SJSA1 (cell line): ENCODE results near the gene MYOF. TPM values are rescaled to one million over a fixed set of nuclear protein-coding genes. Genes with fewer than 3 reads are reported as not detected.

Experiments
- DNase-seq, 2 experiments: peaks; one replicate each; pipeline ENCODE4 v3.0.0-alpha.2; 2015 to 2020; ENCODE audit warnings: low spot score in 2 of 2, low read depth in 1 of 2
- H3K27ac ChIP-seq: fragments of 250-450 bp; sonication (Bioruptor Pico); 2 replicates; pipeline ENCODE4 v1.5.1; 2020; ENCODE audit warnings: mild to moderate bottlenecking, moderate library complexity
- H3K27me3 ChIP-seq: fragments of 250-450 bp; sonication (Bioruptor Pico); replicated peaks from 2 replicates; pipeline ENCODE4 v1.5.1; 2020; ENCODE audit warnings: mild to moderate bottlenecking, moderate library complexity
- H3K36me3 ChIP-seq: fragments of 250-450 bp; sonication (Bioruptor Pico); 2 replicates; pipeline ENCODE4 v1.5.1; 2020; ENCODE audit warnings: mild to moderate bottlenecking
- H3K4me1 ChIP-seq: fragments of 250-450 bp; sonication (Bioruptor Pico); replicated peaks from 2 replicates; pipeline ENCODE4 v1.6.1; 2021; ENCODE audit warnings: mild to moderate bottlenecking
- H3K4me3 ChIP-seq: fragments of 250-450 bp; sonication (Bioruptor Pico); 2 replicates; pipeline ENCODE4 v1.5.1; 2020; ENCODE audit warnings: mild to moderate bottlenecking
- H3K9me3 ChIP-seq: fragments of 250-450 bp; sonication (Bioruptor Pico); replicated peaks from 2 replicates; pipeline ENCODE4 v1.5.1; 2020; ENCODE audit warnings: mild to moderate bottlenecking
- total RNA-seq: library from RNA; depleted of rRNA; stranded (reverse); fragments of >200 nt; shearing (Covaris generic); gene quantifications from 2 replicates; pipeline ENCODE4 v1.2.3, GENCODE V29; 2014

Gene MYOF
- total RNA-seq, 1 experiment from 2014 or later: 300 TPM

GRCh38 chr10:93440591-93441091 lies 41.5 kb downstream of the MYOF start:
- H3K27ac ChIP-seq: no peak overlapping the region
- H3K27me3 ChIP-seq: no peaks in the 10 kb centered on the region
- peaks cover 70% of the 10 kb centered on the region for H3K36me3 ChIP-seq
- H3K4me1 ChIP-seq: peaks cover 55% of the 10 kb centered on the region
- H3K9me3 ChIP-seq: no peaks in the 10 kb centered on the region
- H3K4me3 ChIP-seq: no peak overlapping the region
- DNase-seq: no peak

- Histone ChIP-seq H3K4me1 (peaks cover 60% of the 10 kb centered on the region), H3K36me3 (peaks cover 64% of the 10 kb centered on the region)
Observed at GRCh38 chr10:93438613-93439253, 43.4 kb downstream of the MYOF start.

GRCh38 chr10:93437946-93438612 lies 44.1 kb downstream of the MYOF start:
- Histone ChIP-seq H3K27ac (peak overlapping the region; percentile 100), H3K9me3 (no peaks in the 10 kb centered on the region), H3K27me3 (no peaks in the 10 kb centered on the region), H3K4me1 (peaks cover 60% of the 10 kb centered on the region), H3K36me3 (peaks cover 63% of the 10 kb centered on the region), H3K4me3 (no peak overlapping the region)
- peak in 1 of 2 experiments; percentile 58 for DNase-seq

More at GRCh38 chr10:93438613-93439253, 43.4 kb downstream of the MYOF start:
- H3K27ac ChIP-seq: peak overlapping the region; percentile 100
- no peaks in the 10 kb centered on the region for H3K9me3 ChIP-seq
- no peaks in the 10 kb centered on the region for H3K27me3 ChIP-seq
- no peak overlapping the region for H3K4me3 ChIP-seq
- no peak for DNase-seq

DNA sequence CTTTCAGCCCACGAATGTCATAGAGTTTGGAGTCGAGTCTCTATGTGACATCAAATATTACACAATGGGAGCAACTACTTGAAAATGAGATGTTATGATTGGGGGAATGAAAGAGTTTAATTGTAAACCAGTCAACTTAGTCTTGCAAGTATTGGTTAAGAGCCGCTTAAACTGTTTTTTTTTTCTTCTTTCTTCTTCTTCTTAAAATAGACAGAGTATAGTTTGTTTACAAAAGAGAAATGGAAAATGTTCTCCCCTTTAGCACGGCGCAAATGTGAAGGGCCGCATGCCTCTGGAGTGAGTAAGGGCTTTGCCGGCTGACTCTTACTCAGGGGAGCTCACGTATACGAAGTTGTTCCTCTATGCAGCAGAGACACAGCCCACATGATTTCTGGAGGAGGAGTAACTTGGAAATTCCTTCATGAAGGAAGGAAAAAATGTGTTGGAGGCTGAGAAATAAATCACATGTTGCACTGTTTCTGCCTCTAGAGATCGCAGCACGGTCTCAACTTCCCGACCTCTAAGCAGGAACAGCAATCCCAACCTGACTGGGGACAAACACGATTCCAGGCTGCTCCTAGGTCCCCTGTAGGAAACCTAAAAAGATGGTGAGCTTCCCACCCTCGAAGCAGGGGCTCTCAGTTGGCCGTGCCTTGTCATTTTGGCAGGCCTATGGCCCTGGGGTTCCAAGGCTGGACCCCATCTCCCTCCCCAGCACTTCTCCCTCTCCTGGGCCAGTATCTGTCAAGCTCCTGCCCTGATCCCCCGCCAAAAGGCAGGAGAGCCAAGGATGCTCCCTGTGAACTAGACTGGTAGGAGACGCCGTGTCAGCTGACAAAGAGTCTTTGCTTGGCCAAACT lies 44.8 kb downstream of the MYOF start:
- Histone ChIP-seq H3K27me3 (no peaks in the 10 kb centered on the region), H3K9me3 (no peaks in the 10 kb centered on the region), H3K4me1 (peaks cover 57% of the 10 kb centered on the region), H3K36me3 (peaks cover 63% of the 10 kb centered on the region), H3K27ac (peak overlapping the region; percentile 100), H3K4me3 (no peak overlapping the region)
- peak; percentile 97 to 99 for DNase-seq

DNA sequence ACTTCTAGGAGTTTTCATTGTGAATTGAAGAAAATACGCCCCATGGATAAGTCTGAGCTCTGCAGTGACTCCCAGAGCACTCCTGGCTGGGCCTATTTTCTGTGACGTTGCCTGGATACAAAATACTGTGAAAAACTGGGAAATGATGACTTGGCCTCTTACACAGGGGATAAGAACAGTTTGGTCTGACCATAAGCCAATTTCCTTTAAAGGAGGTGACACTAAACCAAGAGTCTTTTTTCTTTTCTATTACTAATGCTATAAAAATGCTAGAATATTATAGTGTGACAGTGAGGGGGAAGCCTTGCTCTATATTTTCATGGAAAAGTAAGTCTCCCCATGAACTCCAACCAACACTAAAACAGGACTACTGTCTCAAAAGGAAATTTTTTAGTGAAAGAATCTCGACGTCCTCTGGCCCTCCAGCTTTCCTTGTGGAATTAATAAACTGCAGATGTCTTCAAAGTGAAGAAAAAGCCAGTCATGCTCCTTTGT lies 45.5 kb downstream of the MYOF start:
- no peaks in the 10 kb centered on the region for H3K9me3 ChIP-seq
- H3K4me3 ChIP-seq: no peak overlapping the region
- H3K27ac ChIP-seq: peak overlapping the region; percentile 100
- no peaks in the 10 kb centered on the region for H3K27me3 ChIP-seq
- H3K36me3 ChIP-seq: peaks cover 63% of the 10 kb centered on the region
- DNase-seq: peak in 1 of 2 experiments; percentile 75
- H3K4me1 ChIP-seq: peaks cover 56% of the 10 kb centered on the region

DNA sequence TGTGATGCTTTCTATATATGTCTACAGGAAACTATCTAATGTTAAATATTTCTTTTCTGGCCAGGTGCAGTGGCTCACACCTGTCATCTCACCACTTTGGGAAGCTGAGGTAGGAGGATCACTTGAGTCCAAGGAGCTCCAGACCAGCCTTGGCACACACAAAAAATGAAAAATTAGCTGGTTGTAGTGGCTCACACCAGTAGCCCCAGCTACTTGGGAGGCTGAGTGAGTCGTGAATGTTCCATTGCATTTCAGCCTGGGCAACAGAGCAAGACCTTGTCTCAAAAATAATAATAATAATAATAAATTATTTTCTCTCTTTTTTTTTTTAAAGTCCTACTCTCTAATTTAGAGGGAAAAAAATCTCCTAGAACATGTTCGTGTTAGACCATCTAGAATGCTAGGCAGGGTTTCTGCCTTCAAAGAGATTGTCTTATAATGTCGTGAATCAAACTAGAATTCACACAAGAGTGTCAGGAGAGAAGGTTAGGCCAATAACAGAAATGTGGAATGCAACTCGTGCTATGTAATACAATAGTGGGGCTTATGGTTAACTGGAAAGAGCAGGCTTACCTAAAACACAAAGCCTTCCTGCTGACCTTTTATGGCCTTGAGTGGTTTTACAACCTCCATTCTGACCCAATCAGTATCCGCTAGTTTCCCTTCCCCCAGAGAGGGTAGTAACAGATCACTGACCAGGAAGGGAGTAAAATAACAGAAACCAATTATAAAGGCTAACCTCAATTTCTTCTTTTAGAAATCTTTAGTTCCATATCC lies 46.3 kb downstream of the MYOF start:
- Histone ChIP-seq H3K27me3 (no peaks in the 10 kb centered on the region), H3K9me3 (no peaks in the 10 kb centered on the region), H3K4me1 (peaks cover 54% of the 10 kb centered on the region), H3K27ac (peak overlapping the region; percentile 100), H3K36me3 (peaks cover 64% of the 10 kb centered on the region), H3K4me3 (no peak overlapping the region)
- DNase-seq: peak in 1 of 2 experiments; percentile 72

DNA sequence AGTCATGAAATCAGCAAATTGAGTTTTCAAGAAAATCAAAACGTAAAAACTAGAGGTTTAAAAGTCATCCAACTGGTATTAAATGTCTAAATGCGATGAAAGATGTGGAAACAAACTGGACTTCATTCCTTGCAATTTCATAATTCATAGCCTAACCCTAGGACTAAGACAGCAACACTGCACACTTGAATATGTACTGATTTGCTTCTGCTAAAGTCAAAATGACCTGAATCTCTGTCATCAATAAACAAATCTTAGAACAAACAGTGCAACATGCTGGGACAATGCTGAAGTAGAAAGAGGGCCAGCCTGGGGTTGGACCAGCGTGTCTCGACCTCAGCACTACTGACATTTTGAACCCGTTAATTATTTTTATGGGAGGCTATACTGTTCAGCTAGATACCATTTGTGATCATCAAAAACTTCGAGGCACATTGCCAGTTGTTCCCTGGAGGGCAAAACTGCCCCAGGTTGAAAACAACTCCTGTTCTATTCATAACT lies 47.1 kb downstream of the MYOF start:
- no peak overlapping the region for H3K4me3 ChIP-seq
- H3K27me3 ChIP-seq: no peaks in the 10 kb centered on the region
- H3K27ac ChIP-seq: peak overlapping the region; percentile 100
- peaks cover 51% of the 10 kb centered on the region for H3K4me1 ChIP-seq
- no peak for DNase-seq
- peaks cover 67% of the 10 kb centered on the region for H3K36me3 ChIP-seq
- H3K9me3 ChIP-seq: no peaks in the 10 kb centered on the region

DNA sequence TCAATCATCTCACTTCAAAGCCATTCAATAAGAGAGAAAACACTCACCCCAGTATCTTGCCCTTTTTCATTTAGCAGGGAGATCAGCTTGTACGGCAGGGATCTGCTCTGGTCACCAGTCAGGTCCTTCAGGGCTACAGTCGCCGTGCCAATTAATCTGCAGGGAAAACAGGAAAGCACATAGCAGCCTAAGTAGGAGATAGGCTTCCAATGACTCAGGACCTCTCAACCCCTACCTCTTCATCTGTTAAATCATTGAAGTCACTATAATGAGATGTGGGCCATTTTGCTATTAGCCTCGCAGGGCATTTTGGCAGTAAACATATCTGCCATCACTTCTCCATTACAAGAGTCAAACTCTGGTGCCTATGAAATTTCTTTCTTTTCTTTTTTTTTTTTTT lies 50.8 kb downstream of the MYOF start:
- no peak for DNase-seq
- Histone ChIP-seq H3K4me1 (peaks cover 18% of the 10 kb centered on the region), H3K4me3 (no peak overlapping the region), H3K27me3 (no peaks in the 10 kb centered on the region), H3K9me3 (no peaks in the 10 kb centered on the region), H3K27ac (no peak overlapping the region), H3K36me3 (peaks cover 75% of the 10 kb centered on the region)

GRCh38 chr10:93425861-93426260 lies 56.3 kb downstream of the MYOF start:
- Histone ChIP-seq H3K4me3 (no peak overlapping the region), H3K9me3 (no peaks in the 10 kb centered on the region), H3K36me3 (peaks cover 84% of the 10 kb centered on the region), H3K27me3 (no peaks in the 10 kb centered on the region), H3K4me1 (peaks cover 7% of the 10 kb centered on the region; the same call in 1 of the 2 replicates), H3K27ac (no peak overlapping the region)
- no peak for DNase-seq

GRCh38 chr10:93422118-93422517 lies 60.0 kb downstream of the MYOF start:
- no peak overlapping the region for H3K4me3 ChIP-seq
- no peak for DNase-seq
- H3K9me3 ChIP-seq: no peaks in the 10 kb centered on the region
- no peaks in the 10 kb centered on the region for H3K27me3 ChIP-seq
- no peak overlapping the region for H3K27ac ChIP-seq
- H3K36me3 ChIP-seq: peaks cover 93% of the 10 kb centered on the region
- peaks cover 7% of the 10 kb centered on the region; the same call in 1 of the 2 replicates for H3K4me1 ChIP-seq

DNA sequence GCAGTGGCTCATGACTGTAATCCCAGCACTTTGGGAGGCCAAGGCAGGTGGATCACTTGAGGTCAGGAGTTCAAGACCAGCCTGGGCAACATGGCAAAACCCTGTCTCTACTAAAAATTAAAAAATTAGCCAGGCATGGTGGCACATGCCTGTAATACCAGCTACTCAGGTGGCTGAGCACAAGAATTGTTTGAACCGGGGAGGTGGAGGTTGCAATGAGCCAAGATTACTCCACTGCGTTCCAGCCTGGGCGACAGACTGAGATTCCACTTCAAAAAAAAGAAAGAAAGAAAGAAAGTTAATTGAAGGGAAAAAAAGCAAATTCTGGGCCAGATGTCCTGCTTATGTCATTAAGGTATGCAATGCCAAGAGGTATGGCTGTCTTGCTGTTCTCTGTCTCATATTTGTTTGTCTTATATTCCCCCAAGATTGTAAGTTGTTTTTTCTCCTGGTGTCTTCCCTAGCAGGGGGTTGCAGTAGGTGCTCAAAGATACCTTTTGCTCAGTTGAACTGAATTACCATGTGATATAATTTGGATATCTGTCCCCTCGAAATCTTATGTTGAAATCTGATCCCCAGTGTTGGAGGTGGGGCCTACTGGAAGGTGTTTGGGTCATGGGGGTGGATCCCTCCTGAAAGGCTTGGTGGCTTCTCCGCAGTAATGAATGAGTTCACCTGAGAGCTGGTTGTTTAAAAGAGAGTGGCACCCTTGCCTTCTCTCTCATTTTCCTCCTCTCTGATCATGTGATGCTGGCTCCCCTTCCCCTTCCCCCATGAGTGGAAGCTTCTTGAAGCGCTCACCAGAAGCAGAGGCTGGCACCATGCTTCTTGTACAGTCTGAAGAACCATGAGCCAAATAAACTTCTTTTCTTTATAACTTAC lies 60.9 kb downstream of the MYOF start:
- no peaks in the 10 kb centered on the region for H3K9me3 ChIP-seq

GRCh38 chr10:93420091-93420490 lies 62.0 kb downstream of the MYOF start:
- H3K9me3 ChIP-seq: no peaks in the 10 kb centered on the region
- no peak for DNase-seq
- no peak overlapping the region for H3K27ac ChIP-seq
- no peaks in the 10 kb centered on the region for H3K27me3 ChIP-seq
- H3K4me3 ChIP-seq: no peak overlapping the region
- H3K4me1 ChIP-seq: peaks cover 7% of the 10 kb centered on the region; the same call in 1 of the 2 replicates
- H3K36me3 ChIP-seq: peaks cover 92% of the 10 kb centered on the region

More for the DNA sequence above, 60.9 kb downstream of the MYOF start:
- H3K4me1 ChIP-seq: peaks cover 7% of the 10 kb centered on the region; the same call in 1 of the 2 replicates
- no peak overlapping the region for H3K27ac ChIP-seq
- peaks cover 92% of the 10 kb centered on the region for H3K36me3 ChIP-seq
- no peaks in the 10 kb centered on the region for H3K27me3 ChIP-seq
- no peak for DNase-seq
- no peak overlapping the region for H3K4me3 ChIP-seq
